ENCODE measurements around the gene ADAM15. TPM values are rescaled to one million over a fixed set of nuclear protein-coding genes. Genes with fewer than 3 reads are reported as not detected.

The ADAM15 gene, protein sequence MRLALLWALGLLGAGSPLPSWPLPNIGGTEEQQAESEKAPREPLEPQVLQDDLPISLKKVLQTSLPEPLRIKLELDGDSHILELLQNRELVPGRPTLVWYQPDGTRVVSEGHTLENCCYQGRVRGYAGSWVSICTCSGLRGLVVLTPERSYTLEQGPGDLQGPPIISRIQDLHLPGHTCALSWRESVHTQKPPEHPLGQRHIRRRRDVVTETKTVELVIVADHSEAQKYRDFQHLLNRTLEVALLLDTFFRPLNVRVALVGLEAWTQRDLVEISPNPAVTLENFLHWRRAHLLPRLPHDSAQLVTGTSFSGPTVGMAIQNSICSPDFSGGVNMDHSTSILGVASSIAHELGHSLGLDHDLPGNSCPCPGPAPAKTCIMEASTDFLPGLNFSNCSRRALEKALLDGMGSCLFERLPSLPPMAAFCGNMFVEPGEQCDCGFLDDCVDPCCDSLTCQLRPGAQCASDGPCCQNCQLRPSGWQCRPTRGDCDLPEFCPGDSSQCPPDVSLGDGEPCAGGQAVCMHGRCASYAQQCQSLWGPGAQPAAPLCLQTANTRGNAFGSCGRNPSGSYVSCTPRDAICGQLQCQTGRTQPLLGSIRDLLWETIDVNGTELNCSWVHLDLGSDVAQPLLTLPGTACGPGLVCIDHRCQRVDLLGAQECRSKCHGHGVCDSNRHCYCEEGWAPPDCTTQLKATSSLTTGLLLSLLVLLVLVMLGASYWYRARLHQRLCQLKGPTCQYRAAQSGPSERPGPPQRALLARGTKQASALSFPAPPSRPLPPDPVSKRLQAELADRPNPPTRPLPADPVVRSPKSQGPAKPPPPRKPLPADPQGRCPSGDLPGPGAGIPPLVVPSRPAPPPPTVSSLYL
- 24.8 and 27.6 TPM in 2 replicates for polyA plus RNA-seq
- polyA minus RNA-seq: 9.7 and 17.3 TPM in 2 replicates

DNA sequence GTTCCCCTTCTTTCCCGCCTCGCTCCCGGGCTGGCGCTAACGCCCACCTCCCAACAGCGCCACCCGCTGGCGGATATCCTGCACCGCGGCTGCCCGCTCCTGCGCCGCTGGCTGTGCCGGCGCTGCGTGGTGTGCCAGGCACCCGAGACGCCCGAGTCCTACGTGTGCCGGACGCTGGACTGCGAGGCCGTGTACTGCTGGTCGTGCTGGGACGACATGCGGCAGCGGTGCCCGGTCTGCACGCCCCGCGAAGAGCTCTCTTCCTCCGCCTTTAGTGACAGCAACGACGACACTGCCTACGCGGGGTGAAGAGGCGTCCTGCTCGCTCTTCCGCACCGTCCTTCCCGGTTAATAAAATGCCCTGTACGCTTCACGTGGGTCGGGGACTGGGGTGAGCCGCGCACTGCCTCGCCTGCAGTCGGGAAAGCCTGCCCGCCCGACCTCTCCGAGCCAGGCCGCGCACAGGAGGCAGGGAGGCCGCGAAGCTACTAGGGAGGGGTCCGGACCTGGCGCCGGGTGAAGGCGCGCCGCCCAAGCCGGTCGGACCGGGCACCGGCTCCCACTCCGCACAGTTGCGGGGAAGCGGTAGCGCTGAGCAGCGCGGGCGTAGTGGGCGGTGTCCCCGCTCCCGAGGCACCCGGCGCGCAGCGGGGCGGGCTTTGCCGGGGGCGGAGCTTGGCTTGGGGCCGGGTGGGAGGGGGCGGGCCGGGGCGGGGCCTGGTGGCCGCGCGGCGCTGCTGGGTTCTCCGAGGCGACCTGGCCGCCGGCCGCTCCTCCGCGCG lies at the start of gene ADAM15:
Gene ADAM15 (plus strand): TSS at position 757 of the 782 bp plus-strand sequence. CDS start 71 bp downstream, outside the sequence.
- Histone ChIP-seq H3F3A (ENCODE audit: insufficient read depth, low read length, poor library complexity, severe bottlenecking) (no peaks in the 10 kb centered on the region), H3K9me3 (ENCODE audit: low read length) (no peaks in the 10 kb centered on the region), H3K4me3 (ENCODE audit: low read length) (peak within 1 kb of the TSS; percentile 73), H3K27ac (ENCODE audit: low read length) (peak within 1 kb of the TSS; percentile 67), H3K27me3 (ENCODE audit: insufficient read depth, low read depth, low read length) (no peaks in the 10 kb centered on the region), H2AFZ (ENCODE audit: low read depth, low read length) (peak within 1 kb of the TSS; percentile 60), H4K20me1 (ENCODE audit: insufficient read depth) (no peaks in the 10 kb centered on the region), H3K4me2 (ENCODE audit: low read length) (peak within 1 kb of the TSS; percentile 95), H3K9ac (ENCODE audit: low read length) (peak within 1 kb of the TSS; percentile 74), H3K9me2 (ENCODE audit: insufficient read depth, low read length) (no peaks in the 10 kb centered on the region), H3K36me3 (ENCODE audit: insufficient read depth, low read length) (no peaks in the 10 kb centered on the region), H3K79me2 (replicated peaks; ENCODE audit: insufficient read depth, low read length) (no peaks in the 10 kb centered on the region)
- TF ChIP-seq EZH2 (IDR thresholded peaks at IDR 0.05; ENCODE audit: borderline replicate concordance, insufficient read depth, low read length, poor library complexity, severe bottlenecking) (no peak), CTCF (IDR thresholded peaks at IDR 0.05; ENCODE audit: poor library complexity, severe bottlenecking) (peak; percentile 98), SMC3 (conservative IDR thresholded peaks at IDR 0.05; ENCODE audit: poor library complexity) (peak; percentile 85), EP300 (conservative IDR thresholded peaks at IDR 0.05; ENCODE audit: poor library complexity, severe bottlenecking) (peak; percentile 23), POLR2AphosphoS5 (IDR thresholded peaks at IDR 0.05) (peak; percentile 62), RAD21 (conservative IDR thresholded peaks at IDR 0.05) (peak; percentile 67), TAF1 (IDR thresholded peaks at IDR 0.05; ENCODE audit: low read depth) (no peak), MXI1 (conservative IDR thresholded peaks at IDR 0.05; ENCODE audit: poor library complexity, severe bottlenecking) (peak; percentile 87), REST (IDR thresholded peaks at IDR 0.05; ENCODE audit: borderline replicate concordance) (no peak)

DNA sequence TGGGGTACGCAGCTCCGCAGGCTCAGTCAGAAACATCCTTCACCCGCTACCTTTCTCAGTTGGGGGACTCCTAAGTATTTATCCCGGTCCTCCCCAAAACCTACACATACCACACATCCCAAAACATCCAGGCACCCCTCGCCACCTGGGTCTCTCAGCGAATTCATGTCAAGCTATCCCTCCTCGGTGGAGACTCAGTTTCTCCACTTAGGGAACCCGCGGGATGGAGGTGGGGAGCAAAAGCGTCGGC lies 49.8 kb upstream of the ADAM15 start:
- H4K20me1 ChIP-seq (ENCODE audit: insufficient read depth): no peaks in the 10 kb centered on the region
- peak overlapping the region; percentile 47 for H3K27ac ChIP-seq (ENCODE audit: low read length)
- H3F3A ChIP-seq (ENCODE audit: insufficient read depth, low read length, poor library complexity, severe bottlenecking): peaks cover 3% of the 10 kb centered on the region
- H3K79me2 ChIP-seq (replicated peaks; ENCODE audit: insufficient read depth, low read length): no peaks in the 10 kb centered on the region
- H3K9me3 ChIP-seq (ENCODE audit: low read length): no peaks in the 10 kb centered on the region
- peak overlapping the region; percentile 94 for H3K4me2 ChIP-seq (ENCODE audit: low read length)
- TF ChIP-seq EP300 (conservative IDR thresholded peaks at IDR 0.05; ENCODE audit: poor library complexity, severe bottlenecking): no peak
- TF ChIP-seq RAD21 (conservative IDR thresholded peaks at IDR 0.05): no peak
- no peak for TF ChIP-seq EZH2 (IDR thresholded peaks at IDR 0.05; ENCODE audit: borderline replicate concordance, insufficient read depth, low read length, poor library complexity, severe bottlenecking)
- TF ChIP-seq CTCF (IDR thresholded peaks at IDR 0.05; ENCODE audit: poor library complexity, severe bottlenecking): no peak
- TF ChIP-seq POLR2AphosphoS5 (IDR thresholded peaks at IDR 0.05): no peak
- TF ChIP-seq REST (IDR thresholded peaks at IDR 0.05; ENCODE audit: borderline replicate concordance): no peak
- no peak for TF ChIP-seq MXI1 (conservative IDR thresholded peaks at IDR 0.05; ENCODE audit: poor library complexity, severe bottlenecking)
- TF ChIP-seq SMC3 (conservative IDR thresholded peaks at IDR 0.05; ENCODE audit: poor library complexity): no peak
- no peak for TF ChIP-seq TAF1 (IDR thresholded peaks at IDR 0.05; ENCODE audit: low read depth)
- peak overlapping the region; percentile 45 for H2AFZ ChIP-seq (ENCODE audit: low read depth, low read length)
- no peaks in the 10 kb centered on the region for H3K36me3 ChIP-seq (ENCODE audit: insufficient read depth, low read length)
- H3K9me2 ChIP-seq (ENCODE audit: insufficient read depth, low read length): no peaks in the 10 kb centered on the region
- H3K4me3 ChIP-seq (ENCODE audit: low read length): peak overlapping the region; percentile 79
- H3K9ac ChIP-seq (ENCODE audit: low read length): peak overlapping the region; percentile 66
- H3K27me3 ChIP-seq (ENCODE audit: insufficient read depth, low read depth, low read length): peaks cover 9% of the 10 kb centered on the region

All from neural cell (in vitro differentiated cells).